Panc1 (cell line): ENCODE data around the gene ELFN1. TPM values are rescaled to one million over a fixed set of nuclear protein-coding genes. Genes with fewer than 3 reads are reported as not detected.

Experiments used
- ATAC-seq: fragments of 200-7000 bp; cut with Tn5 transposase; 2 replicates; pipeline ENCODE4 v1.9.1; 2020; ENCODE audit warnings: mild to moderate bottlenecking, moderate library complexity
- BruUV-seq: library from RNA; stranded (reverse); fragments of 400-500 nt; replicated peaks from 2 replicates; lab custom pipeline; 2021; lab: Mats Ljungman, UMichigan
- CTCF ChIA-PET: fragments of 300-600 bp; sonication (Branson Sonifier 250); formaldehyde crosslinking; loops from one replicate; lab custom pipeline; 2022; ENCODE audit warnings: antibody characterized with exemption; lab: Charles Lee
- POLR2A ChIA-PET: fragments of 300-600 bp; sonication (Branson Sonifier 250); formaldehyde crosslinking; loops from one replicate; lab custom pipeline; 2022; ENCODE audit warnings: antibody characterized with exemption; lab: Charles Lee
- DNase-seq: peaks from one replicate; pipeline ENCODE4 v3.0.0-alpha.2; 2010; ENCODE audit warnings: low read depth, low spot score
- H3K27ac ChIP-seq: 2 replicates; pipeline ENCODE4 v1.5.1; 2011; ENCODE audit warnings: mild to moderate bottlenecking, low read length, inconsistent platforms
- H3K27me3 ChIP-seq: fragments of 200-500 bp; sonication (Bioruptor generic); 2 replicates; pipeline ENCODE4 v1.6.0; 2014; ENCODE audit warnings: low read length, inconsistent platforms; ENCODE audit not compliant: control insufficient read depth, insufficient read depth
- H3K36me3 ChIP-seq: fragments of 200-500 bp; sonication (Bioruptor generic); 2 replicates; pipeline ENCODE4 v1.5.1; 2014; ENCODE audit warnings: inconsistent platforms, mild to moderate bottlenecking, low read length, moderate library complexity; ENCODE audit not compliant: control insufficient read depth, insufficient read depth
- H3K4me1 ChIP-seq: 2 replicates; pipeline ENCODE4 v1.5.1; 2011; ENCODE audit warnings: inconsistent platforms, mild to moderate bottlenecking, low read length, moderate library complexity; ENCODE audit not compliant: control insufficient read depth, insufficient read depth
- H3K4me3 ChIP-seq, 2 experiments: 2 replicates each; pipeline ENCODE4 v1.5.1; 2011 to 2012; ENCODE audit warnings: low read depth in 2 of 2, low read length in 2 of 2, mild to moderate bottlenecking in 2 of 2, inconsistent platforms in 1 of 2, moderate library complexity in 1 of 2
- H3K9me3 ChIP-seq: fragments of 200-500 bp; sonication (Bioruptor generic); 2 replicates; pipeline ENCODE4 v1.5.1; 2014; ENCODE audit warnings: low read depth, mild to moderate bottlenecking, inconsistent platforms, low read length, moderate library complexity; ENCODE audit not compliant: control insufficient read depth, insufficient read depth
- CTCF ChIP-seq: fragments of 450-650 bp; IDR thresholded peaks from 2 replicates; pipeline ENCODE4 v1.5.1; 2017; ENCODE audit warnings: mild to moderate bottlenecking
- POLR2AphosphoS5 ChIP-seq: IDR thresholded peaks from 2 replicates; pipeline ENCODE4 v1.6.1; 2012; ENCODE audit warnings: mild to moderate bottlenecking, low read depth, low read length, moderate library complexity
- REST ChIP-seq, 2 experiments: IDR thresholded peaks; 2 replicates each; pipeline ENCODE4 v1.6.1; 2011 to 2012; ENCODE audit warnings: low read depth in 2 of 2, control low read depth in 1 of 2, low read length in 1 of 2, mild to moderate bottlenecking in 1 of 2, moderate library complexity in 1 of 2; ENCODE audit not compliant: insufficient read depth in 1 of 2
- SIN3A ChIP-seq: IDR thresholded peaks from 2 replicates; pipeline ENCODE4 v1.6.1; 2012; ENCODE audit warnings: low read depth, mild to moderate bottlenecking, low read length, moderate library complexity, borderline replicate concordance; ENCODE audit not compliant: insufficient read depth
- TCF7L2 ChIP-seq: IDR thresholded peaks from 2 replicates; pipeline ENCODE4 v1.6.1; 2011; ENCODE audit warnings: mild to moderate bottlenecking, low read depth, low read length, inconsistent platforms
- in situ Hi-C: cut with HindIII; loops from 2 replicates; pipeline ENCODE4 v1.10.0; 2016; ENCODE audit warnings: low sequenced_read_pairs, low pct_unique_long_range_greater_than_20kb
- intact Hi-C: fragments of 100-400 bp; cut with micrococcal nuclease; formaldehyde crosslinking; loops from one replicate; pipeline ENCODE4 v1.10.0; 2022; ENCODE audit not compliant: unreplicated experiment
- total RNA-seq: library from RNA; stranded (reverse); gene quantifications from one replicate; pipeline ENCODE4 v1.2.1, GENCODE V29; 2021; ENCODE audit not compliant: unreplicated experiment

Gene ELFN1
- total RNA-seq, 1 experiment from 2014 or later, result 39.0 TPM

GRCh38 chr7:1641173-1641572 lies 28.9 kb upstream of the ELFN1 start:
- ChIA-PET POLR2A (no interaction called here), CTCF (interaction anchor here (0.5 to 1.1 kb wide), 3 partner anchors 29 to 672 kb away, joined by 3 to 6 read pairs (median 3); partner anchors contain the start of gene ELFN1)
- DNase-seq (no peak), ATAC-seq (peak; percentile 46)
- H3K27ac ChIP-seq, result no peak overlapping the region
- no peaks in the 10 kb centered on the region for H3K36me3 ChIP-seq
- TF ChIP-seq CTCF (no peak), REST (IDR thresholded peaks at IDR 0.05; ENCODE audit: insufficient read depth in 1 of 2, low read depth in 2 of 2, low read length in 1 of 2) (no peak), TCF7L2 (no peak)
- H3K4me1 ChIP-seq, result peaks cover 6% of the 10 kb centered on the region
- in situ Hi-C loops (no loop called here), intact Hi-C loops (no loop called here)
- no peak overlapping the region for H3K4me3 ChIP-seq
- H3K27me3 ChIP-seq, result no peaks in the 10 kb centered on the region; the same call in 1 of the 2 replicates
- no TSS peak for BruUV-seq
- H3K9me3 ChIP-seq, result no peaks in the 10 kb centered on the region

GRCh38 chr7:1641661-1642260 lies 28.3 kb upstream of the ELFN1 start:
- peaks cover 6% of the 10 kb centered on the region for H3K4me1 ChIP-seq
- no TSS peak for BruUV-seq
- H3K4me3 ChIP-seq, result no peak overlapping the region
- intact Hi-C loops, result no loop called here
- H3K36me3 ChIP-seq, result no peaks in the 10 kb centered on the region
- DNase-seq (no peak), ATAC-seq (peak; percentile 31)
- H3K9me3 ChIP-seq, result no peaks in the 10 kb centered on the region
- H3K27ac ChIP-seq, result no peak overlapping the region
- ChIA-PET CTCF (interaction anchor here (0.5 to 1.1 kb wide), 2 partner anchors 28 to 672 kb away, joined by 3 read pairs; partner anchors contain the start of gene ELFN1), POLR2A (no interaction called here)
- TF ChIP-seq TCF7L2 (no peak), SIN3A (no peak), REST (IDR thresholded peaks at IDR 0.05; ENCODE audit: insufficient read depth in 1 of 2, low read depth in 2 of 2, low read length in 1 of 2) (no peak), CTCF (no peak), POLR2AphosphoS5 (no peak)
- in situ Hi-C loops, result no loop called here
- H3K27me3 ChIP-seq, result no peaks in the 10 kb centered on the region; the same call in 1 of the 2 replicates
